Measurements from ENCODE around the gene RRP9. TPM values are rescaled to one million over a fixed set of nuclear protein-coding genes. Genes with fewer than 3 reads are reported as not detected.

Gene RRP9
- total and polyA plus RNA-seq, 2 donors from 2014 or later, result 17.8 to 18.6 TPM

- Histone ChIP-seq H3K9ac (ENCODE audit: low read length in 3 of 3) (peak within 1 kb of the TSS; percentile 47 to 95 (median 69)), H3K9me3 (ENCODE audit: control insufficient read depth in 2 of 3, insufficient read depth in 1 of 3, low read length in 3 of 3) (no peaks in the 10 kb centered on the region), H3K36me3 (ENCODE audit: control insufficient read depth in 2 of 3, insufficient read depth in 3 of 3, low read length in 3 of 3) (peaks cover 0 to 5% (median 0%) of the 10 kb centered on the region in 3 donors), H3K4me3 (ENCODE audit: low read length in 3 of 3) (peak within 1 kb of the TSS; percentile 60 to 77 (median 69)), H3K4me1 (ENCODE audit: control insufficient read depth in 2 of 3, insufficient read depth in 2 of 3, low read depth in 1 of 3, low read length in 3 of 3) (peaks cover 0 to 12% (median 4%) of the 10 kb centered on the region in 3 donors), H3K27me3 (ENCODE audit: control insufficient read depth, insufficient read depth, low read length) (no peaks in the 10 kb centered on the region), H3K27ac (ENCODE audit: low read depth in 2 of 2, low read length in 2 of 2) (peak within 1 kb of the TSS; percentile 71 to 81)
- FAIRE-seq, result no peak
- no peak for TF ChIP-seq CTCF (IDR thresholded peaks at IDR 0.05; ENCODE audit: borderline replicate concordance, extremely low read depth, insufficient read depth)
- intact Hi-C loops (cut with DNase I), result no loop called here
- peak; percentile 68 to 91 (median 86) for DNase-seq
Measured at GRCh38 chr3:51967384-51968169, 25.9 kb upstream of the RRP9 start, which contains the start of gene PCBP4. TSS of gene PCBP4 (minus strand) at chr3:51967454. CDS start at chr3:51961240, 6,214 bp downstream.

- peaks cover 0 to 5% (median 0%) of the 10 kb centered on the region in 3 donors for H3K36me3 ChIP-seq (ENCODE audit: control insufficient read depth in 2 of 3, insufficient read depth in 3 of 3, low read length in 3 of 3)
- peak overlapping the region in 1 of 2 donors; percentile 11 for H3K27ac ChIP-seq (ENCODE audit: low read depth in 2 of 2, low read length in 2 of 2)
- intact Hi-C loops (cut with DNase I), result no loop called here
- H3K4me3 ChIP-seq (ENCODE audit: low read length in 3 of 3), result peak overlapping the region; percentile 53 to 77 (median 69)
- peak in 2 of 5 donors; percentile 60 to 77 for DNase-seq
- peak overlapping the region; percentile 47 to 95 (median 52) for H3K9ac ChIP-seq (ENCODE audit: low read length in 3 of 3)
- H3K9me3 ChIP-seq (ENCODE audit: control insufficient read depth in 2 of 3, insufficient read depth in 1 of 3, low read length in 3 of 3), result no peaks in the 10 kb centered on the region
- peaks cover 0 to 12% (median 0%) of the 10 kb centered on the region in 3 donors for H3K4me1 ChIP-seq (ENCODE audit: control insufficient read depth in 2 of 3, insufficient read depth in 2 of 3, low read depth in 1 of 3, low read length in 3 of 3)
- TF ChIP-seq CTCF (IDR thresholded peaks at IDR 0.05; ENCODE audit: borderline replicate concordance, extremely low read depth, insufficient read depth), result no peak
- FAIRE-seq, result no peak
- no peaks in the 10 kb centered on the region for H3K27me3 ChIP-seq (ENCODE audit: control insufficient read depth, insufficient read depth, low read length)
Measured at GRCh38 chr3:51966922-51967383, 25.2 kb upstream of the RRP9 start.

DNA sequence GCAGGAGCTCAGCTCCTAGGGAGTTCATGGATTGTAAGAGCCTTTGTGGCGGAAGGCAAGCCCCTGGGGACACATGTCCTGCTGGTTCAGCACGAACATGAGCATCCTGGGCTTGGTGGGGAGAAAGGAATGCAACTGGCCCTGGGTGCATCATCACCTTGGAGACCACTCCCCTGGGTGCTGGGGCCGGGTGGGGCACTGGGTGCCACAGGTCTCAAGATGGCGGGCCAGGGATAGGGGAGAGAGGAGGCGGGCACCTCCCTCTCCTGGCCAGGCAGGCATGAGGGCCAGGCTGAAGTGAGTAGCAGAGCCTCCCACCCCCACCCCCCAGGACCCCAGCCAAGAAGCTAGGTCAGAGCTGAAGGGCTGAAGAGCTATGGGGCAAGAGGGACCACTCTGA, 24.8 kb upstream of the RRP9 start:
- TF ChIP-seq CTCF (IDR thresholded peaks at IDR 0.05; ENCODE audit: borderline replicate concordance, extremely low read depth, insufficient read depth), result no peak
- DNase-seq, result no peak
- intact Hi-C loops (cut with DNase I), result no loop called here
- Histone ChIP-seq H3K4me1 (ENCODE audit: control insufficient read depth in 2 of 3, insufficient read depth in 2 of 3, low read depth in 1 of 3, low read length in 3 of 3) (peaks cover 0 to 12% (median 0%) of the 10 kb centered on the region in 3 donors), H3K4me3 (ENCODE audit: low read length in 3 of 3) (peak overlapping the region; percentile 53 to 77 (median 69)), H3K9me3 (ENCODE audit: control insufficient read depth in 2 of 3, insufficient read depth in 1 of 3, low read length in 3 of 3) (no peaks in the 10 kb centered on the region), H3K27me3 (ENCODE audit: control insufficient read depth, insufficient read depth, low read length) (no peaks in the 10 kb centered on the region), H3K27ac (ENCODE audit: low read depth in 2 of 2, low read length in 2 of 2) (no peak overlapping the region), H3K9ac (ENCODE audit: low read length in 3 of 3) (peak overlapping the region in 2 of 3 donors; percentile 52 to 95), H3K36me3 (ENCODE audit: control insufficient read depth in 2 of 3, insufficient read depth in 3 of 3, low read length in 3 of 3) (peaks cover 0 to 5% (median 0%) of the 10 kb centered on the region in 3 donors)
- no peak for FAIRE-seq

Measured in kidney (tissue), 14 donors.